Small intestine (tissue), 4 donors: ENCODE measurements around the gene FSIP1. TPM values are rescaled to one million over a fixed set of nuclear protein-coding genes. Genes with fewer than 3 reads are reported as not detected.

ENCODE experiments used
- polyA plus RNA-seq, 4 donors: library from polyadenylated mRNA; stranded (reverse) in 3 of 4; unstranded in 1 of 4; fragments of 200-250 nt in 3 of 4; fragments of 120-200 nt in 1 of 4; gene quantifications; one replicate each; pipeline versions ENCODE4 v1.2.1 to v1.2.3, GENCODE V29; 2013
- donor health status: healthy with polysubstance abuse.
- donor health status: Bipolar disorder and iron deficiency.
- donor health status: healthy.

FSIP1 gene
- polyA plus RNA-seq, 4 donors, result 0.12 to 0.72 TPM; not detected in 2

Other genes starting within 250 kb of the FSIP1 start
- 10 to 100 TPM in 2 of 4 donors, 1 to 10 TPM in 2; 2.0 to 69.8 (median 34.3) TPM for gene THBS1, start 201.8 kb downstream of the FSIP1 start, polyA plus RNA-seq
- 1 to 10 TPM in 1 of 4 donors, under 1 TPM in 2, not detected in 1; 0.54 to 3.3 (median 0.87) TPM for gene GPR176, start 137.4 kb upstream of the FSIP1 start, polyA plus RNA-seq
- 10 to 100 TPM; 12.4 to 26.4 (median 16.5) TPM for gene EIF2AK4, start 151.3 kb upstream of the FSIP1 start, polyA plus RNA-seq